Bronchial epithelial cell (primary cell): Measurements from ENCODE around the gene RPL39L. TPM values are rescaled to one million over a fixed set of nuclear protein-coding genes. Genes with fewer than 3 reads are reported as not detected.

Experiments
- DNase-seq: peaks from one replicate; pipeline ENCODE4 v3.0.0-alpha.2; 2010; ENCODE audit warnings: low read depth
- FAIRE-seq: peaks from 2 replicates; lab custom pipeline; 2011; peaks lifted over from hg19 to GRCh38; lab: Jason Lieb, UNC
- H3K27me3 ChIP-seq: 2 replicates; pipeline ENCODE4 v1.5.1; 2011; ENCODE audit warnings: low read length; ENCODE audit not compliant: control insufficient read depth, insufficient read depth
- H3K36me3 ChIP-seq: 2 replicates; pipeline ENCODE4 v1.5.1; 2011; ENCODE audit warnings: low read length; ENCODE audit not compliant: control insufficient read depth, insufficient read depth
- H3K4me3 ChIP-seq: 2 replicates; pipeline ENCODE4 v1.5.1; 2011; ENCODE audit warnings: mild to moderate bottlenecking, low read depth, low read length, control low read depth
- total RNA-seq: library from RNA; depleted of rRNA; stranded (reverse); fragments of >200 nt; gene quantifications from 2 replicates; pipeline ENCODE4 v1.2.1, GENCODE V29; 2014
- TF ChIP-seq, protein P1 (sequence below): IDR thresholded peaks from 2 replicates; pipeline ENCODE4 v1.5.1; 2011; ENCODE audit warnings: mild to moderate bottlenecking, moderate library complexity, low read length, control low read depth, inconsistent platforms; ENCODE audit not compliant: insufficient read depth, severe bottlenecking

The RPL39L gene
- total RNA-seq = 23.4 and 52.1 TPM in 2 replicates

DNA sequence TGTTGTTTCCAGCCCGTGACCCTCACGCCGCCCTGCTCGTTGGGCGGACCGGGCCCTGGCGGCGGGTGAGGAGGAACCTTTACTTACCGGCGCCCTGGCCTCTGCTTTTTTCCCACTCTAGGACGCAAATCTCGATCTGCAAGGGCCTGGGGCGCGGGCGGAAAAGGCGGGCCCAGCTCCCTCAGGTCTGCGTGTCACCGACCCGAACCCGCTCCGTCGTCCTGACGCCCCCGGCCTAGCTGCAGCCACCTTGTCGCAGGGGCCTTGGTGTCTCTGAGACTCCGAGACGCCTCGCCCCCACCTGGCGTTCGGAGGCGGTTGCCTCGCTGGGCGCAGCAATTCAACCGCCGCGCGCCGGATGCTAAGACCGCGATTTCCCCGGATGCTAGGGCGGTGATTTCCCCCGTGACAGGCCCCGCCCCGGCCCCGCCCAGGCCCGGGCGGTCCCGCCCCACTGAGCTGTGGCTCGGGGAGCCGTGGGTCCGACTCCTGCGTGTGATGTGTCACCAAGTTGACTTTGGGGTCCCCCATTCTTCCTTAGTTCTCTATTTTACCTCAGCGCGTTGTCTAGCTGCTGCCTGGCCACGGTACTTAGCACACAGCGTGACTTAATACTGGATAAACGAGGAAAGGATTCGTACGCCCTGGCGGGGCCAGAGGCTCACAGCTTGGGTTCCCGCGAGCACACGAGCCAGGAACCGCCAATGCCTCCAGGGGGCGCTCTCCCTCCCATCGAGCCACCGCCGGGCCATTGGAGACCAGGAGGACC, at the start of gene RPL39L:
TSS of gene RPL39L (minus strand) at position 371 of the 769 bp plus-strand sequence. CDS start 18,196 bp downstream, outside the sequence.
- Histone ChIP-seq H3K27me3 (no peaks in the 10 kb centered on the region), H3K36me3 (no peaks in the 10 kb centered on the region), H3K4me3 (peak within 1 kb of the TSS; percentile 58)
- DNase-seq (peak; percentile 72), FAIRE-seq (no peak)
- TF ChIP-seq, protein P1, sequence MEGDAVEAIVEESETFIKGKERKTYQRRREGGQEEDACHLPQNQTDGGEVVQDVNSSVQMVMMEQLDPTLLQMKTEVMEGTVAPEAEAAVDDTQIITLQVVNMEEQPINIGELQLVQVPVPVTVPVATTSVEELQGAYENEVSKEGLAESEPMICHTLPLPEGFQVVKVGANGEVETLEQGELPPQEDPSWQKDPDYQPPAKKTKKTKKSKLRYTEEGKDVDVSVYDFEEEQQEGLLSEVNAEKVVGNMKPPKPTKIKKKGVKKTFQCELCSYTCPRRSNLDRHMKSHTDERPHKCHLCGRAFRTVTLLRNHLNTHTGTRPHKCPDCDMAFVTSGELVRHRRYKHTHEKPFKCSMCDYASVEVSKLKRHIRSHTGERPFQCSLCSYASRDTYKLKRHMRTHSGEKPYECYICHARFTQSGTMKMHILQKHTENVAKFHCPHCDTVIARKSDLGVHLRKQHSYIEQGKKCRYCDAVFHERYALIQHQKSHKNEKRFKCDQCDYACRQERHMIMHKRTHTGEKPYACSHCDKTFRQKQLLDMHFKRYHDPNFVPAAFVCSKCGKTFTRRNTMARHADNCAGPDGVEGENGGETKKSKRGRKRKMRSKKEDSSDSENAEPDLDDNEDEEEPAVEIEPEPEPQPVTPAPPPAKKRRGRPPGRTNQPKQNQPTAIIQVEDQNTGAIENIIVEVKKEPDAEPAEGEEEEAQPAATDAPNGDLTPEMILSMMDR = peak; percentile 94

GRCh38 chr3:187188931-187189330, 49.6 kb upstream of the RPL39L start:
- no peak for FAIRE-seq
- no peaks in the 10 kb centered on the region for H3K27me3 ChIP-seq

DNA sequence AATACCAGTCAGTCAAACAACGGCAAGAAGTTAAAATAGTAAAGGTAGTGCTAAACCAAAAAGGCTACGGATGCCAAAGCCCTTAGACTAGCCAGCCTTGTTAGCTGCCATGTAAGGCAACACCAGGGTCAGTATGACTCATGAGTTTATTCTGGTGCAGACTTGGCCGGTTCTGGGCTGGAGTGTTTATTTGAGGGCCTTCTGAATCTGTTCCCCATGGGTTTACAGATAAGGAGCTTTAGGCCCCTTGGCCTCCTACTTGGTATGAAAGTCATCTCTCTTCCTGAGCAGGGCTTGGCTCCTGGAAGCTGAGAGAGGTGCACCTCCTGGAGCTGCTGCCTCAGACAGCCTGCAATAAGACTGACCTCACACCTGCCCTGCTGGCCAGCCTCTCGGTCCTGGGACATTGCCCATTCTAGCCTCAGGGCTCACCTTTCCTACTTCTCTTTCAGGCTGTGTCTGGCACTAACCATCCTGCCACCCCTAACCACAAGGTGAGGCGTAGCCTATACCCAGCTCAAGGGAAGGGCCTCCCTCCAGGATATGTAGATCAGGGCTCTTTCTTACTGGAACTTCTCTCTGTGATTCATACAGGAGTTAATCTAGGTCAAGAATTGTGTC, 47.6 kb upstream of the RPL39L start:
- TF ChIP-seq, protein P1 = no peak
- Histone ChIP-seq H3K27me3 (no peaks in the 10 kb centered on the region), H3K4me3 (no peak overlapping the region), H3K36me3 (no peaks in the 10 kb centered on the region)
- DNase-seq (peak; percentile 85), FAIRE-seq (no peak)

More at GRCh38 chr3:187188931-187189330, 49.6 kb upstream of the RPL39L start:
- H3K36me3 ChIP-seq = no peaks in the 10 kb centered on the region
- no peak for DNase-seq
- no peak overlapping the region for H3K4me3 ChIP-seq
- TF ChIP-seq, protein P1 = no peak

- FAIRE-seq (no peak), DNase-seq (no peak)
- Histone ChIP-seq H3K27me3 (no peaks in the 10 kb centered on the region), H3K36me3 (no peaks in the 10 kb centered on the region), H3K4me3 (no peak overlapping the region)
- TF ChIP-seq, protein P1 = no peak
These were observed 47.1 kb upstream of the RPL39L start for GRCh38 chr3:187186375-187186774.

- TF ChIP-seq, protein P1 = no peak
- DNase-seq (no peak), FAIRE-seq (no peak)
- Histone ChIP-seq H3K36me3 (no peaks in the 10 kb centered on the region), H3K4me3 (no peak overlapping the region), H3K27me3 (no peaks in the 10 kb centered on the region)
These were observed 46.5 kb upstream of the RPL39L start for GRCh38 chr3:187185759-187186158.
